Psoas muscle (tissue), 8 donors: ENCODE data around the gene TNIK. TPM values are rescaled to one million over a fixed set of nuclear protein-coding genes. Genes with fewer than 3 reads are reported as not detected.
A peak's percentile ranks its signal among the peaks of the same experiment; 100 is the strongest.

Source experiments
- ATAC-seq, 4 donors: fragments of 200-7000 bp; cut with Tn5 transposase; one replicate each; pipeline ENCODE4 v1.9.1; 2020; ENCODE audit warnings: moderate library complexity in 3 of 4, mild to moderate bottlenecking in 2 of 4
- DNase-seq, 2 donors: peaks; one replicate each; pipeline ENCODE4 v3.0.0-alpha.2; 2020
- H3K27ac ChIP-seq: fragments of 200-600 bp; one replicate; pipeline ENCODE4 v1.8.0; 2022
- H3K27me3 ChIP-seq, 3 donors: fragments of 200-600 bp in 1 of 3; one replicate each; pipeline versions ENCODE4 v1.6.1 to v1.8.0; 2013 to 2022; ENCODE audit warnings: low read length in 2 of 3, mild to moderate bottlenecking in 2 of 3, moderate library complexity in 1 of 3; ENCODE audit not compliant: insufficient read depth in 3 of 3
- H3K36me3 ChIP-seq, 2 donors: fragments of 200-600 bp in 1 of 2; one replicate each; pipeline versions ENCODE4 v1.6.1 to v1.8.0; 2013 to 2022; ENCODE audit warnings: low read depth in 1 of 2, mild to moderate bottlenecking in 1 of 2, moderate library complexity in 1 of 2; ENCODE audit not compliant: insufficient read depth in 1 of 2
- H3K4me1 ChIP-seq: fragments of 200-600 bp; one replicate; pipeline ENCODE4 v1.8.0; 2022
- H3K4me3 ChIP-seq: fragments of 200-600 bp; one replicate; pipeline ENCODE4 v1.8.0; 2022; ENCODE audit warnings: mild to moderate bottlenecking
- H3K9me3 ChIP-seq: fragments of 200-600 bp; one replicate; pipeline ENCODE4 v1.8.0; 2022
- WGBS, 3 donors: extraction: QIAGEN DNeasy Blood & Tissue Kit; methylation state at CpG; one replicate each; pipeline versions ENCODE4 v1.1.6 to v1.1.7; 2013; 5-methylcytosine and 5-hydroxymethylcytosine counted together
- intact Hi-C, 2 donors: fragments of 100-400 bp; cut with DNase I; formaldehyde crosslinking; loops; one replicate each; pipeline versions ENCODE4 v1.11.0 to v1.14.2; 2022
- polyA plus RNA-seq, 3 donors: library from polyadenylated mRNA; stranded (reverse); fragments of 200-250 nt; gene quantifications; one replicate each; pipeline ENCODE4 v1.2.3, GENCODE V29; 2013
- total RNA-seq, 4 donors: library from RNA; stranded (reverse); fragmentation: NEBNext Ultra II Directional in 2 of 4; extraction: Animal tissue kit (Norgen Biotek cat#: 25700) in 2 of 4; gene quantifications; one replicate each; pipeline versions ENCODE4 v1.2.1 to v1.2.4, GENCODE V29; 2021 to 2023
- TF ChIP-seq, protein P1 (sequence below): fragments of 200-600 bp; IDR thresholded peaks from one replicate; pipeline ENCODE4 v1.8.0; 2022; ENCODE audit warnings: antibody characterized with exemption
- donor health status: healthy with polysubstance abuse.
- donor health status: DM: no; HTN: no; CAD: no; lungs with moderate emphysema.
- donor health status: Bipolar disorder and iron deficiency.
- donor health status: healthy.
- donor health status: DM: yes; HTN: yes; CAD: no.
- donor health status: DM: no; HTN: no; CAD: no.
- donor health status: DM: no; HTN: no; CAD: no.
- donor health status: DM: yes; HTN: yes; CAD: no.

The TNIK gene
- total and polyA plus RNA-seq, 7 donors, result 9.9 to 32.4 (median 12.5) TPM

DNA sequence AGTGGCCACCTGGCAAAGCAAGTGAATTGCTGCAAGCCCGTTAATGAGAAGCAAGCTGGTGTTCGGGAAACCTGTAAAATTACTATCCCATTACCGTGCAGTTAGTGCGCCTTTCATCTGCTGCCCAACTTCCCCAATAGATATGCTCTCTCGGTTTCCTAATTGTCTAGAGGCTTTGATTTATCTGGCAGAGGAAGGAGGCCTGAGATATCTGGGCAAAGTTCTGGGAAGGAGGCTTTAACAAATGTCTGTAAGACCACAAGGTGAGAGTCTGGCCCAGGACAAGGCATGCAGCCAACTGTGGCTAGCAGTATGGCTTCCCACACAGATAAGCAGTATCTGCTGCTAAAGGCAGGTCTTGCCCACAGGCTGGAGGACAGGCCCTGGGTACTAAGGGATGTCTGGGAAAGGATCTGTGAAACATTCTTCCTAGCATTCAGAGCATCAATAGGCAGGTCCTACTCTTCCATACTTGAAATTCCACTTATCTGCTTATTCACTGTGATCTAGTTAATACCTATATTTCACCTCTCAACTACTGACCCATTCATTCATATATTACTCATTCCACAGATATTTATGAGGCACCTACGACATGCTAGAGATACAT, 303.7 kb downstream of the TNIK start:
- Histone ChIP-seq H3K27ac (no peak overlapping the region), H3K9me3 (no peaks in the 10 kb centered on the region), H3K36me3 (peaks cover 0 to 77% of the 10 kb centered on the region in 2 donors), H3K27me3 (no peaks in the 10 kb centered on the region), H3K4me1 (no peaks in the 10 kb centered on the region), H3K4me3 (no peak overlapping the region)
- 80 to 86% (median 82%) methylated on average over 6 of the region's 6 CpGs for WGBS, 3 donors
- DNase-seq (no peak), ATAC-seq (no peak)
- intact Hi-C loops, result no loop called here
- TF ChIP-seq, protein P1, sequence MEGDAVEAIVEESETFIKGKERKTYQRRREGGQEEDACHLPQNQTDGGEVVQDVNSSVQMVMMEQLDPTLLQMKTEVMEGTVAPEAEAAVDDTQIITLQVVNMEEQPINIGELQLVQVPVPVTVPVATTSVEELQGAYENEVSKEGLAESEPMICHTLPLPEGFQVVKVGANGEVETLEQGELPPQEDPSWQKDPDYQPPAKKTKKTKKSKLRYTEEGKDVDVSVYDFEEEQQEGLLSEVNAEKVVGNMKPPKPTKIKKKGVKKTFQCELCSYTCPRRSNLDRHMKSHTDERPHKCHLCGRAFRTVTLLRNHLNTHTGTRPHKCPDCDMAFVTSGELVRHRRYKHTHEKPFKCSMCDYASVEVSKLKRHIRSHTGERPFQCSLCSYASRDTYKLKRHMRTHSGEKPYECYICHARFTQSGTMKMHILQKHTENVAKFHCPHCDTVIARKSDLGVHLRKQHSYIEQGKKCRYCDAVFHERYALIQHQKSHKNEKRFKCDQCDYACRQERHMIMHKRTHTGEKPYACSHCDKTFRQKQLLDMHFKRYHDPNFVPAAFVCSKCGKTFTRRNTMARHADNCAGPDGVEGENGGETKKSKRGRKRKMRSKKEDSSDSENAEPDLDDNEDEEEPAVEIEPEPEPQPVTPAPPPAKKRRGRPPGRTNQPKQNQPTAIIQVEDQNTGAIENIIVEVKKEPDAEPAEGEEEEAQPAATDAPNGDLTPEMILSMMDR, result no peak

DNA sequence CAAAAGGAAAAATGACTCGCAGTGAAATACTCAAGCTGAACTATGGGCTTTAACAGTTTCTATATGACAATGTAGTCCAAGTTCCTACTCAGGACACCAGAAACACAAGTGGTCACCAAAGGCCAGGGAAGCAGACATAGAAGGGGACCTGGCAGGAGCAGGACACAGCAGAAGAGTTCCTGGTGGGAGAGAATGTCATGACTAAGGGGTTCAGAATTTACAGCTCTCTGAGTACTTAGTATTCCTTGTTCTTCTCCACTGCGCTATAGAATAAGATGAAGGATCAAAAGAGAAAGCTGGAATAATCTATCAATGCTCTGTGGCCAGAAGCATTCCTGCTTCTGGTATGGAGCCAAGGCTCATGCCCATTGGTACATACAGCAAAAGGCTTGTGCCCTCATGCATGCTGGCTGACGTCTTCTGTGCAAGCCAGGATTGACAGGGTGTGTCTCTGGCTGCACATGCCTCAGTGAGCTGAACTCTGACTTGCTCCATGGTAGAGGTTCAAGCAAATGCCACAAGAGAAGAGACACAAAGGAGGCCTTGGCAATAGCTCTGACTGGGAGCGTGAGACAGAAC, 305.0 kb downstream of the TNIK start:
- Histone ChIP-seq H3K36me3 (peaks cover 0 to 69% of the 10 kb centered on the region in 2 donors), H3K4me1 (no peaks in the 10 kb centered on the region), H3K9me3 (no peaks in the 10 kb centered on the region), H3K4me3 (no peak overlapping the region), H3K27ac (no peak overlapping the region), H3K27me3 (no peaks in the 10 kb centered on the region)
- DNase-seq (no peak), ATAC-seq (peak in 1 of 4 donors; percentile 24)
- TF ChIP-seq, protein P1, result no peak
- WGBS, 3 donors, result 83 to 84% (median 84%) methylated on average over 4 of the region's 4 CpGs
- intact Hi-C loops, result no loop called here

DNA sequence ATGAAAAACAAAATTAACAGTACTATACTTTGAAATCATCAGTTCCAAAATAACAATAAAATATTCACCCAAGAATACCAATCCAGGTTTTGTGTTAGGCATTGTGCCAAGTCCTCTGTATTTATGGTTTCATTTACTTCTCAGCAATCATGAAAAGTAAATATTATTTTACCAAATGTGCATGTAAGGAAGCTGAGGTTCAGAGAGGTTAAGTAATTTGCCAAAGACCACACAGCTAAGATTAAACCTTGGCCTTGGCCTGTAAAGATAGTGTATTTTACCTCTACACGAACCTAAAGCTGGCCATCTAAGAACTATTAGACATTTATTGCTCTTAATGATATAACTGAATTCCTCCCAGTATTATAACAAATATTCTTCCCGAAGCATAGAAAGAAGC, 309.3 kb downstream of the TNIK start:
- 72 to 89% (median 81%) methylated on average over 2 of the region's 2 CpGs for WGBS, 3 donors
- H3K9me3 ChIP-seq, result no peaks in the 10 kb centered on the region
- peaks cover 0 to 56% of the 10 kb centered on the region in 2 donors for H3K36me3 ChIP-seq
- H3K27me3 ChIP-seq, result no peaks in the 10 kb centered on the region
- intact Hi-C loops, result no loop called here
- TF ChIP-seq, protein P1, result no peak
- H3K4me1 ChIP-seq, result no peaks in the 10 kb centered on the region
- DNase-seq (no peak), ATAC-seq (no peak)
- no peak overlapping the region for H3K27ac ChIP-seq
- H3K4me3 ChIP-seq, result no peak overlapping the region

DNA sequence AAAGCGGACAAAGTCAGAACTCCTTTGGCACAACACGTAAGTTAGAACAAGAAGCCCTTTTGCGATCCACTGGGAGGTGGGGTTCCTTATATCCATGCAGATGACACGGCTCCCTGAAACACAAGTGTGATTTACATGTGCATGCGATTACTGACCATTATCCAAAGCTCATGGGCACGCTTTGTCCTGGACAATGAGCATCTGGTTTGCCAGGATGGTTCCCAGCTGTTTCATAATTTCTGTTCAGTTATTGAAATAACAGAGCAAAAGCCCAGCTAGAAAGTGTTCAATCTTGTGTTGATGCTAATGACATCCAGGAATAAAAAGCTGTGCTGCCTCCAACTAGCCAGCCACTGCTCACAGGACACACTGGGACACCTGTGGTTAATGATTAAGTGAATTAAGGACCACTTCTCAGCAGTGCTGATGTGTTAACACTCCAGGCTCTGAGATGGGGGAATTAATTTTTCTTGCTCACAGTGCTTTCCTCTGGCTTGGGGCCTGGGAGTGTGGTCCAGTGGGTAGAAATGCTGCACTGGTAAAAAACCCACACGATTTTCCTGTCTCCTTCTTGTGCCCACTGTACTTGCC, 310.6 kb downstream of the TNIK start:
- TF ChIP-seq, protein P1, result no peak
- Histone ChIP-seq H3K27ac (no peak overlapping the region), H3K36me3 (peaks cover 0 to 46% of the 10 kb centered on the region in 2 donors), H3K4me3 (no peak overlapping the region), H3K27me3 (no peaks in the 10 kb centered on the region), H3K9me3 (no peaks in the 10 kb centered on the region), H3K4me1 (no peaks in the 10 kb centered on the region)
- DNase-seq (no peak), ATAC-seq (no peak)
- intact Hi-C loops, result no loop called here
- WGBS, 3 donors, result 68 to 85% (median 73%) methylated on average over 7 of the region's 7 CpGs
